NCI-H2081 treated with DMSO at 0.1 percent for 48 hours (cell line): ENCODE measurements around the gene FEM1A.
"Not testable (repeated sequence)": the region's sequence is repeated elsewhere in the genome, so short reads cannot be mapped to it uniquely, and the experiment has no call there.

Source experiments
- DNase-seq: peaks from one replicate; lab custom pipeline; 2025; lab: John Stamatoyannopoulos, UW

The FEM1A gene

GRCh38 chr19:4814625-4815425 is 23.3 kb downstream of the FEM1A start:
- DNase-seq: no peak

- DNase-seq: peak; percentile 87
Measured at GRCh38 chr19:4815426-4816201, 24.1 kb downstream of the FEM1A start.

- DNase-seq: no peak
Measured at GRCh38 chr19:4816202-4816949, 24.8 kb downstream of the FEM1A start.

GRCh38 chr19:4816950-4817278 is 25.4 kb downstream of the FEM1A start:
- DNase-seq: no peak

GRCh38 chr19:4817467-4818277 is 26.1 kb downstream of the FEM1A start:
- no peak for DNase-seq

GRCh38 chr19:4821265-4821664 is 29.7 kb downstream of the FEM1A start:
- DNase-seq: no peak

- DNase-seq: not testable (repeated sequence)
Measured at GRCh38 chr19:4822354-4822753, 30.8 kb downstream of the FEM1A start.

- no peak for DNase-seq
Measured at GRCh38 chr19:4823577-4823976, 32.0 kb downstream of the FEM1A start.

- no peak for DNase-seq
Measured at GRCh38 chr19:4829001-4829712, 37.6 kb downstream of the FEM1A start.

GRCh38 chr19:4830332-4830731 is 38.8 kb downstream of the FEM1A start:
- no peak for DNase-seq

GRCh38 chr19:4830768-4831265 is 39.3 kb downstream of the FEM1A start:
- DNase-seq: no peak

GRCh38 chr19:4831304-4831978 is 39.9 kb downstream of the FEM1A start, which contains the start of gene TICAM1:
TSS of gene TICAM1 (minus strand) at chr19:4831712. CDS start at chr19:4818377, 13,335 bp downstream.
- no peak for DNase-seq

- not testable (repeated sequence) for DNase-seq
Measured at GRCh38 chr19:4831979-4832340, 40.4 kb downstream of the FEM1A start.

GRCh38 chr19:4832776-4833175 is 41.2 kb downstream of the FEM1A start:
- no peak for DNase-seq

GRCh38 chr19:4839192-4839591 is 47.7 kb downstream of the FEM1A start:
- no peak for DNase-seq

- DNase-seq: no peak
Measured at GRCh38 chr19:4843647-4843965, 52.1 kb downstream of the FEM1A start.

- no peak for DNase-seq
Measured at GRCh38 chr19:4844348-4845179, 53.0 kb downstream of the FEM1A start.

- DNase-seq: not testable (repeated sequence)
Measured at GRCh38 chr19:4845975-4846374, 54.4 kb downstream of the FEM1A start.

GRCh38 chr19:4847190-4847973 is 55.8 kb downstream of the FEM1A start:
- no peak for DNase-seq
